K562 (cell line): ENCODE results near the gene FKBP8. TPM values are rescaled to one million over a fixed set of nuclear protein-coding genes. Genes with fewer than 3 reads are reported as not detected.

ENCODE experiments used
- ATAC-seq: fragments of 200-7000 bp; cut with Tn5 transposase; 3 replicates; pipeline ENCODE4 v1.9.1; 2020; ENCODE audit warnings: moderate library complexity
- BruUV-seq: library from RNA; stranded (reverse); fragments of 400-500 nt; replicated peaks from 2 replicates; lab custom pipeline; 2021; lab: Mats Ljungman, UMichigan
- CTCF ChIA-PET: fragments of 300-600 bp; formaldehyde crosslinking; extraction: SDS; loops from one replicate; lab custom pipeline; 2021; ENCODE audit warnings: low intra/inter-chr PET ratio; lab: Yijun Ruan, JAX
- POLR2A ChIA-PET: fragments of 300-600, 350-650 bp; sonication (Branson Sonifier 250); formaldehyde crosslinking; extraction: SDS; loops from one replicate; lab custom pipeline; 2021; ENCODE audit warnings: antibody characterized with exemption, inconsistent platforms; lab: Yijun Ruan, JAX
- DNase-seq, 4 experiments: peaks; one replicate each; pipeline versions ENCODE4 v3.0.0 to v3.0.0-alpha.2; 2011 to 2018; ENCODE audit warnings: low spot score in 3 of 4, mixed read lengths in 3 of 4; ENCODE audit errors: extremely low read depth in 1 of 4
- FAIRE-seq: peaks from 2 replicates; lab custom pipeline; 2011; peaks lifted over from hg19 to GRCh38; lab: Jason Lieb, UNC
- H2AFZ ChIP-seq: 2 replicates; pipeline ENCODE4 v1.6.0; 2011; ENCODE audit warnings: low read depth, low read length, control low read depth, inconsistent platforms
- H3K27ac ChIP-seq: fragments of 200-600 bp; 3 replicates; pipeline ENCODE4 v1.8.0; 2011; ENCODE audit warnings: low read depth, mild to moderate bottlenecking, control low read depth, inconsistent platforms, low read length, moderate library complexity, mixed read lengths; ENCODE audit errors: extremely low read depth
- H3K27me3 ChIP-seq, 2 experiments: fragments of 300-600 bp in 1 of 2; 2 replicates in 1 of 2; 3 replicates in 1 of 2; pipeline versions ENCODE4 v1.6.0 to v1.8.0; 2011; ENCODE audit warnings: inconsistent platforms in 2 of 2, low read length in 2 of 2, mild to moderate bottlenecking in 1 of 2, mixed read lengths in 1 of 2, moderate library complexity in 1 of 2; ENCODE audit not compliant: control insufficient read depth in 2 of 2, insufficient read depth in 2 of 2
- H3K36me3 ChIP-seq: fragments of 300-600 bp; 3 replicates; pipeline ENCODE4 v1.8.0; 2011; ENCODE audit warnings: mild to moderate bottlenecking, low read length, inconsistent platforms; ENCODE audit not compliant: control insufficient read depth, insufficient read depth
- H3K4me1 ChIP-seq, 2 experiments: fragments of 200-600 bp in 1 of 2; replicated peaks in 1 of 2; 2 replicates in 1 of 2; 3 replicates in 1 of 2; pipeline versions ENCODE4 v1.5.1 to v1.8.0; 2011; ENCODE audit warnings: inconsistent platforms in 2 of 2, low read length in 2 of 2, mild to moderate bottlenecking in 1 of 2, mixed read lengths in 1 of 2, moderate library complexity in 1 of 2; ENCODE audit not compliant: control insufficient read depth in 2 of 2, insufficient read depth in 2 of 2
- H3K4me2 ChIP-seq: 2 replicates; pipeline ENCODE4 v1.6.1; 2011; ENCODE audit warnings: low read length, control low read depth, inconsistent platforms, mixed read lengths; ENCODE audit not compliant: insufficient read depth
- H3K4me3 ChIP-seq: fragments of 200-600 bp; sonication (generic), shearing (Covaris generic); 2 replicates; pipeline ENCODE4 v1.5.1; 2016; ENCODE audit warnings: control low read depth, inconsistent platforms
- H3K79me2 ChIP-seq: fragments of 200-600 bp; 3 replicates; pipeline ENCODE4 v1.8.0; 2011; ENCODE audit warnings: low read length, inconsistent platforms; ENCODE audit not compliant: control insufficient read depth, insufficient read depth
- H3K9ac ChIP-seq, 2 experiments: 2 replicates each; pipeline versions ENCODE4 v1.6.0 to v1.6.1; 2011; ENCODE audit warnings: low read depth in 2 of 2, low read length in 2 of 2, control low read depth in 1 of 2, inconsistent platforms in 1 of 2, mild to moderate bottlenecking in 1 of 2, mixed read lengths in 1 of 2; ENCODE audit not compliant: insufficient read depth in 1 of 2
- H3K9me1 ChIP-seq: one replicate; pipeline ENCODE4 v1.6.0; 2011; ENCODE audit warnings: inconsistent platforms, mild to moderate bottlenecking, low read length, moderate library complexity; ENCODE audit not compliant: control insufficient read depth, insufficient read depth
- H3K9me3 ChIP-seq: replicated peaks from 2 replicates; pipeline ENCODE4 v1.5.1; 2011; ENCODE audit warnings: low read depth, low read length, inconsistent platforms; ENCODE audit not compliant: control insufficient read depth, insufficient read depth
- H4K20me1 ChIP-seq: replicated peaks from 2 replicates; pipeline ENCODE4 v1.6.1; 2011; ENCODE audit warnings: low read length, inconsistent platforms, mixed read lengths; ENCODE audit not compliant: control insufficient read depth, insufficient read depth
- CBFA2T2 ChIP-seq: fragments of 450-650 bp; conservative IDR thresholded peaks from 2 replicates; pipeline ENCODE4 v1.6.1; 2017; ENCODE audit warnings: mild to moderate bottlenecking
- ELF1 ChIP-seq: fragments of 200-800 bp; sonication (Bioruptor generic); IDR thresholded peaks from 2 replicates; pipeline ENCODE4 v1.6.1; 2016; ENCODE audit warnings: missing genetic modification characterization, missing compliant biosample characterization
- HDAC3 ChIP-seq: fragments of 450-650 bp; IDR thresholded peaks from 2 replicates; pipeline ENCODE4 v1.6.1; 2018; ENCODE audit warnings: borderline replicate concordance, mild to moderate bottlenecking, moderate library complexity; ENCODE audit not compliant: partially characterized antibody
- HMG20B ChIP-seq: fragments of 250-450 bp; sonication (Bioruptor Pico); IDR thresholded peaks from 2 replicates; pipeline ENCODE4 v1.5.0; 2021; ENCODE audit warnings: mild to moderate bottlenecking
- HMGN3 ChIP-seq: IDR thresholded peaks from 2 replicates; pipeline ENCODE4 v1.6.1; 2011; ENCODE audit warnings: borderline replicate concordance, low read depth, mild to moderate bottlenecking, mixed read lengths, low read length; ENCODE audit not compliant: insufficient read length; ENCODE audit errors: extremely low read depth
- IRF2 ChIP-seq: sonication (generic); formaldehyde crosslinking; IDR thresholded peaks from 2 replicates; pipeline ENCODE4 v1.8.1; 2022; ENCODE audit warnings: mild to moderate bottlenecking, missing genetic modification reagents
- LCOR ChIP-seq: sonication (generic); formaldehyde crosslinking; IDR thresholded peaks from 2 replicates; pipeline ENCODE4 v1.8.0; 2022; ENCODE audit warnings: mild to moderate bottlenecking, missing genetic modification reagents
- MAFF ChIP-seq: IDR thresholded peaks from 2 replicates; pipeline ENCODE4 v1.6.1; 2012; ENCODE audit warnings: low read length, improper control_type of control experiment
- NEUROD1 ChIP-seq: fragments of 150-350 bp; IDR thresholded peaks from 2 replicates; pipeline ENCODE4 v1.6.1; 2014; ENCODE audit warnings: borderline replicate concordance, low read length, low read depth; ENCODE audit not compliant: partially characterized antibody
- NR2C1 ChIP-seq, 2 experiments: fragments of 450-650 bp; IDR thresholded peaks; 2 replicates each; pipeline ENCODE4 v1.6.1; 2017; ENCODE audit warnings: mild to moderate bottlenecking in 2 of 2, antibody characterized with exemption in 1 of 2, inconsistent platforms in 1 of 2, missing compliant biosample characterization in 1 of 2, missing genetic modification characterization in 1 of 2
- PKNOX1 ChIP-seq: fragments of 450-650 bp; IDR thresholded peaks from 2 replicates; pipeline ENCODE4 v1.6.1; 2016
- SAFB ChIP-seq: fragments of 200-400 bp; formaldehyde crosslinking; IDR thresholded peaks from 2 replicates; pipeline ENCODE4 v1.6.1; 2017; ENCODE audit warnings: low read depth, low read length, borderline replicate concordance
- SAP30 ChIP-seq: fragments of 200-600 bp; sonication (generic); IDR thresholded peaks from 2 replicates; pipeline ENCODE4 v1.6.1; 2012; ENCODE audit warnings: borderline replicate concordance, low read depth, mild to moderate bottlenecking, moderate library complexity, low read length, control low read depth, inconsistent platforms; ENCODE audit not compliant: insufficient read depth, poor library complexity, severe bottlenecking
- SMAD4 ChIP-seq: fragments of 250-450 bp; sonication (Bioruptor Pico); conservative IDR thresholded peaks from 2 replicates; pipeline ENCODE4 v1.8.0; 2021; ENCODE audit warnings: inconsistent platforms, mild to moderate bottlenecking, moderate library complexity
- TAF15 ChIP-seq: fragments of 200-400 bp; formaldehyde crosslinking; IDR thresholded peaks from 2 replicates; pipeline ENCODE4 v1.6.1; 2017; ENCODE audit warnings: mild to moderate bottlenecking, low read depth, low read length, moderate library complexity
- ZKSCAN1 ChIP-seq: fragments of 150-350 bp; IDR thresholded peaks from 2 replicates; pipeline ENCODE4 v1.6.1; 2016; ENCODE audit warnings: low read depth, low read length
- ZNF212 ChIP-seq: fragments of 450-650 bp; formaldehyde crosslinking; IDR thresholded peaks from 2 replicates; pipeline ENCODE4 v1.4.0; 2020; ENCODE audit warnings: mild to moderate bottlenecking
- ZNF354B ChIP-seq: fragments of 250-450 bp; sonication (Bioruptor Pico); IDR thresholded peaks from 2 replicates; pipeline ENCODE4 v1.4.0; 2020
- WGBS: fragments of 100-300 bp; shearing (Covaris generic); methylation state at CpG from one replicate; pipeline ENCODE4 v1.1.6; 2016; ENCODE audit warnings: low coverage, mixed read lengths; ENCODE audit not compliant: insufficient coverage; ENCODE audit errors: missing lambda C conversion rate; 5-methylcytosine and 5-hydroxymethylcytosine counted together
- in situ Hi-C: fragments of 300-500 bp; cut with MboI; formaldehyde crosslinking; loops from 4 replicates; pipeline ENCODE4 v1.15.0; 2018; ENCODE audit warnings: inconsistent platforms, mixed read lengths
- intact Hi-C: fragments of 100-400 bp; cut with micrococcal nuclease; formaldehyde crosslinking; loops from 2 replicates; pipeline ENCODE4 v1.14.2; 2022
- polyA plus RNA-seq, 8 experiments: library from polyadenylated mRNA; depleted of rRNA in 4 of 8; stranded (reverse) in 5 of 8; unstranded in 3 of 8; fragments of >200 nt; fragmentation: Nextera tagmentation in 2 of 8; fragmentation: Illumina TruSeq in 1 of 8; extraction: Ambion mirVana in 2 of 8; extraction: Trizol in 1 of 8; gene quantifications; 2 replicates each; pipeline versions ENCODE4 v1.2.1 to v1.2.3, GENCODE V29; 2011 to 2014; ENCODE audit warnings: inconsistent platforms in 1 of 8, missing spikeins in 1 of 8
- total RNA-seq, 7 experiments: library from RNA; depleted of rRNA in 6 of 7; stranded (reverse); fragments of >200 nt in 6 of 7; fragmentation: Illumina TruSeq in 2 of 7; extraction: Trizol in 2 of 7; gene quantifications; 2 replicates each; pipeline versions ENCODE4 v1.2.1 to v1.2.3, GENCODE V29; 2011 to 2021; ENCODE audit warnings: low replicate concordance in 1 of 7
- TF ChIP-seq, protein P1 (sequence below): sonication (generic); formaldehyde crosslinking; IDR thresholded peaks from 2 replicates; pipeline ENCODE4 v1.8.1; 2023; ENCODE audit warnings: mild to moderate bottlenecking, missing genetic modification reagents

FKBP8 gene
- total and polyA plus RNA-seq, 9 of the 15 experiments (the other 6 are each of a cell fraction or from before 2014, with no cell fraction given), result 0.46 to 236 (median 104) TPM

DNA sequence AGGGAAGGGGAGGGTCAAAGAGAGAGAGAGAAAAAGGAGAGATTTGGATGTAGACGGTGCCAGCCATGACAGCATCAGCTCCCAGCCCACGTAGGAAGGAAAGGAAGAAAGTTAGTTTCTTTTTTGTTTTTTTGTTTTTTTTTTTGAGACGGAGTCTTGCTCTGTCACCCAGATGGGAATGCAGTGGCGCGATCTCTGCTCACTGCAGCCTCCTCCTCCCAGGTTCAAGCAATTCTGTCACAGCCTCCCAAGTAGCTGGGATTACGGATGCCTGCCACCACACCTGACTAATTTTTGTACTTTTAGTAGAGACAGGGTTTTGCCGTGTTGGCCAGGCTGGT, 49.1 kb downstream of the FKBP8 start:
- 69% methylated on average over 5 of the region's 7 CpGs for WGBS
- Histone ChIP-seq H3K79me2 (peaks cover 89% of the 10 kb centered on the region), H2AFZ (no peak overlapping the region), H3K27me3 (no peaks in the 10 kb centered on the region), H3K4me2 (no peak overlapping the region), H3K9me1 (peaks cover 9% of the 10 kb centered on the region), H3K9me3 (no peaks in the 10 kb centered on the region), H3K36me3 (no peaks in the 10 kb centered on the region), H3K4me1 (peaks cover 21 to 52% of the 10 kb centered on the region in 2 experiments; a peak in 4 of 5 replicates), H3K27ac (no peak overlapping the region), H3K4me3 (no peak overlapping the region), H4K20me1 (peaks cover 67% of the 10 kb centered on the region), H3K9ac (0 out of 4 replicates have a peak overlapping the region, but pooled peaks of 1 of the 2 experiments have one; percentile 77)
- in situ Hi-C loops, result no loop called here
- FAIRE-seq (no peak), ATAC-seq (no peak), DNase-seq (no peak)
- TF ChIP-seq SAP30 (no peak), ZNF212 (CRISPR knock-in tag) (no peak), MAFF (no peak), HDAC3 (no peak), HMGN3 (no peak), TAF15 (no peak), LCOR (CRISPR knock-in tag) (no peak), ZKSCAN1 (no peak), SAFB (no peak), ZNF354B (CRISPR knock-in tag) (no peak), NEUROD1 (no peak), PKNOX1 (no peak), HMG20B (no peak), NR2C1 (IDR thresholded peaks at IDR 0.05) (no peak), NR2C1 (tag; IDR thresholded peaks at IDR 0.05) (no peak), SMAD4 (CRISPR knock-in tag) (no peak), ELF1 (no peak), CBFA2T2 (no peak), IRF2 (CRISPR knock-in tag) (no peak)
- TF ChIP-seq, protein P1, sequence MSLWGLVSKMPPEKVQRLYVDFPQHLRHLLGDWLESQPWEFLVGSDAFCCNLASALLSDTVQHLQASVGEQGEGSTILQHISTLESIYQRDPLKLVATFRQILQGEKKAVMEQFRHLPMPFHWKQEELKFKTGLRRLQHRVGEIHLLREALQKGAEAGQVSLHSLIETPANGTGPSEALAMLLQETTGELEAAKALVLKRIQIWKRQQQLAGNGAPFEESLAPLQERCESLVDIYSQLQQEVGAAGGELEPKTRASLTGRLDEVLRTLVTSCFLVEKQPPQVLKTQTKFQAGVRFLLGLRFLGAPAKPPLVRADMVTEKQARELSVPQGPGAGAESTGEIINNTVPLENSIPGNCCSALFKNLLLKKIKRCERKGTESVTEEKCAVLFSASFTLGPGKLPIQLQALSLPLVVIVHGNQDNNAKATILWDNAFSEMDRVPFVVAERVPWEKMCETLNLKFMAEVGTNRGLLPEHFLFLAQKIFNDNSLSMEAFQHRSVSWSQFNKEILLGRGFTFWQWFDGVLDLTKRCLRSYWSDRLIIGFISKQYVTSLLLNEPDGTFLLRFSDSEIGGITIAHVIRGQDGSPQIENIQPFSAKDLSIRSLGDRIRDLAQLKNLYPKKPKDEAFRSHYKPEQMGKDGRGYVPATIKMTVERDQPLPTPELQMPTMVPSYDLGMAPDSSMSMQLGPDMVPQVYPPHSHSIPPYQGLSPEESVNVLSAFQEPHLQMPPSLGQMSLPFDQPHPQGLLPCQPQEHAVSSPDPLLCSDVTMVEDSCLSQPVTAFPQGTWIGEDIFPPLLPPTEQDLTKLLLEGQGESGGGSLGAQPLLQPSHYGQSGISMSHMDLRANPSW (CRISPR knock-in tag), result no peak
- no TSS peak for BruUV-seq
- intact Hi-C loops, result no loop called here
- ChIA-PET CTCF (no interaction called here), POLR2A (interaction anchor here (1.1 to 6.0 kb wide), 4 partner anchors 9 to 48 kb away, joined by 3 to 31 read pairs (median 4); no protein-coding TSS in a partner anchor)
